Neural progenitor cell (in vitro differentiated cells): ENCODE data around the gene CAMKK2.

ENCODE experiments used
- CTCF ChIP-seq: fragments of 200-600 bp; sonication (generic); IDR thresholded peaks from 2 replicates; pipeline ENCODE4 v1.5.1; 2017; ENCODE audit warnings: antibody characterized with exemption, mild to moderate bottlenecking
- EZH2 ChIP-seq: fragments of 200-600 bp; sonication (generic); IDR thresholded peaks from 2 replicates; pipeline ENCODE4 v1.6.1; 2017; ENCODE audit warnings: antibody characterized with exemption, mild to moderate bottlenecking, moderate library complexity

- TF ChIP-seq CTCF: no peak
- no peak for TF ChIP-seq EZH2
These were observed 9.1 kb downstream of the CAMKK2 start for GRCh38 chr12:121287267-121287954.
